Measurements from ENCODE around the gene GTPBP6.
A peak's percentile ranks its signal among the peaks of the same experiment; 100 is the strongest.
"Not testable (repeated sequence)": the region's sequence is repeated elsewhere in the genome, so short reads cannot be mapped to it uniquely, and the experiment has no call there.

GTPBP6 gene

GRCh38 chrX:330726-331150 lies 12.1 kb upstream of the GTPBP6 start:
- H2BK12ac ChIP-seq (ENCODE audit: low read length in 2 of 2): no peak overlapping the region
- no peak overlapping the region for H2BK120ac ChIP-seq (ENCODE audit: low read depth, low read length)
- H3K9me3 ChIP-seq (ENCODE audit: control insufficient read depth, low read length): no peaks in the 10 kb centered on the region
- peak overlapping the region; percentile 29 for H4K8ac ChIP-seq (ENCODE audit: low read length)
- H2BK5ac ChIP-seq (ENCODE audit: low read depth, low read length, poor library complexity, severe bottlenecking): no peak overlapping the region
- H3K27ac ChIP-seq (ENCODE audit: low read length, poor library complexity, severe bottlenecking): no peak overlapping the region
- H2AFZ ChIP-seq (ENCODE audit: low read depth, low read length): peak overlapping the region; percentile 29
- peaks cover 0 to 10% of the 10 kb centered on the region in 2 experiments for H3K27me3 ChIP-seq (ENCODE audit: control insufficient read depth in 1 of 2, insufficient read depth in 1 of 2, low read length in 2 of 2)
- H3K4me1 ChIP-seq (ENCODE audit: control insufficient read depth, insufficient read depth, low read depth, low read length): peaks cover 15% of the 10 kb centered on the region
- H2BK15ac ChIP-seq (ENCODE audit: low read depth, poor library complexity, severe bottlenecking): peak overlapping the region; percentile 29
- peak overlapping the region; percentile 48 for H4K91ac ChIP-seq (ENCODE audit: low read length)
- H3K18ac ChIP-seq (ENCODE audit: low read depth in 1 of 2, low read length in 2 of 2): peak overlapping the region; percentile 40 to 79
- no peak overlapping the region for H2AK5ac ChIP-seq (ENCODE audit: low read length, severe bottlenecking)
- peak overlapping the region in 1 of 2 experiments; percentile 78 for H3K4ac ChIP-seq (ENCODE audit: low read depth in 1 of 2, low read length in 2 of 2)
- no peak overlapping the region for H3K14ac ChIP-seq (ENCODE audit: low read length in 2 of 2)
- no peak overlapping the region for H3K23ac ChIP-seq (ENCODE audit: low read length in 2 of 2)
- H3K9ac ChIP-seq (ENCODE audit: low read length): no peak overlapping the region
- no peak for DNase-seq
- H3K36me3 ChIP-seq (ENCODE audit: control insufficient read depth in 1 of 2, insufficient read depth in 2 of 2, low read depth in 1 of 2, low read length in 2 of 2): peaks cover 0 to 33% of the 10 kb centered on the region in 2 experiments
- peaks cover 2% of the 10 kb centered on the region for H3K79me1 ChIP-seq (replicated peaks; ENCODE audit: low read length, poor library complexity, severe bottlenecking)
- no peak overlapping the region for H3K4me3 ChIP-seq (ENCODE audit: insufficient read depth in 1 of 2, low read depth in 1 of 2, low read length in 2 of 2)
- WGBS: 50% methylated on average over 23 of the region's 28 CpGs
- peak overlapping the region; percentile 77 for H3K4me2 ChIP-seq (ENCODE audit: low read length, poor library complexity, severe bottlenecking)

GRCh38 chrX:330141-330725 lies 11.6 kb upstream of the GTPBP6 start:
- not testable (repeated sequence) for H3K4ac ChIP-seq (ENCODE audit: low read depth in 1 of 2, low read length in 2 of 2); H3K79me1 ChIP-seq (replicated peaks; ENCODE audit: low read length, poor library complexity, severe bottlenecking); H2BK15ac ChIP-seq (ENCODE audit: low read depth, poor library complexity, severe bottlenecking); H2BK12ac ChIP-seq (ENCODE audit: low read length in 2 of 2); H3K9ac ChIP-seq (ENCODE audit: low read length); H3K9me3 ChIP-seq (ENCODE audit: control insufficient read depth, low read length); H2AK5ac ChIP-seq (ENCODE audit: low read length, severe bottlenecking); H3K27ac ChIP-seq (ENCODE audit: low read length, poor library complexity, severe bottlenecking); H3K23ac ChIP-seq (ENCODE audit: low read length in 2 of 2); H4K8ac ChIP-seq (ENCODE audit: low read length); H2AFZ ChIP-seq (ENCODE audit: low read depth, low read length); DNase-seq; H3K4me2 ChIP-seq (ENCODE audit: low read length, poor library complexity, severe bottlenecking); H3K27me3 ChIP-seq (ENCODE audit: control insufficient read depth in 1 of 2, insufficient read depth in 1 of 2, low read length in 2 of 2); H2BK120ac ChIP-seq (ENCODE audit: low read depth, low read length); H4K91ac ChIP-seq (ENCODE audit: low read length); H2BK5ac ChIP-seq (ENCODE audit: low read depth, low read length, poor library complexity, severe bottlenecking); H3K14ac ChIP-seq (ENCODE audit: low read length in 2 of 2); H3K4me3 ChIP-seq (ENCODE audit: insufficient read depth in 1 of 2, low read depth in 1 of 2, low read length in 2 of 2)
- WGBS: 89% methylated on average over 24 of the region's 29 CpGs
- peak overlapping the region in 1 of 2 experiments; percentile 14 for H3K18ac ChIP-seq (ENCODE audit: low read depth in 1 of 2, low read length in 2 of 2)
- peaks cover 0 to 28% of the 10 kb centered on the region in 2 experiments for H3K36me3 ChIP-seq (ENCODE audit: control insufficient read depth in 1 of 2, insufficient read depth in 2 of 2, low read depth in 1 of 2, low read length in 2 of 2)
- peaks cover 15% of the 10 kb centered on the region for H3K4me1 ChIP-seq (ENCODE audit: control insufficient read depth, insufficient read depth, low read depth, low read length)

- H3K9me3 ChIP-seq (ENCODE audit: control insufficient read depth, low read length): no peaks in the 10 kb centered on the region
- H2BK15ac ChIP-seq (ENCODE audit: low read depth, poor library complexity, severe bottlenecking): no peak overlapping the region
- no peak for DNase-seq
- no peaks in the 10 kb centered on the region for H3K79me1 ChIP-seq (replicated peaks; ENCODE audit: low read length, poor library complexity, severe bottlenecking)
- H3K4me2 ChIP-seq (ENCODE audit: low read length, poor library complexity, severe bottlenecking): no peak overlapping the region
- WGBS: 93% methylated on average over 17 of the region's 23 CpGs
- H3K4me1 ChIP-seq (ENCODE audit: control insufficient read depth, insufficient read depth, low read depth, low read length): peaks cover 15% of the 10 kb centered on the region
- no peak overlapping the region for H4K8ac ChIP-seq (ENCODE audit: low read length)
- no peak overlapping the region for H3K9ac ChIP-seq (ENCODE audit: low read length)
- no peak overlapping the region for H2AFZ ChIP-seq (ENCODE audit: low read depth, low read length)
- H2BK5ac ChIP-seq (ENCODE audit: low read depth, low read length, poor library complexity, severe bottlenecking): no peak overlapping the region
- no peak overlapping the region for H2BK12ac ChIP-seq (ENCODE audit: low read length in 2 of 2)
- H3K36me3 ChIP-seq (ENCODE audit: control insufficient read depth in 1 of 2, insufficient read depth in 2 of 2, low read depth in 1 of 2, low read length in 2 of 2): peaks cover 0 to 20% of the 10 kb centered on the region in 2 experiments
- H4K91ac ChIP-seq (ENCODE audit: low read length): no peak overlapping the region
- H3K23ac ChIP-seq (ENCODE audit: low read length in 2 of 2): no peak overlapping the region
- H2BK120ac ChIP-seq (ENCODE audit: low read depth, low read length): no peak overlapping the region
- H2AK5ac ChIP-seq (ENCODE audit: low read length, severe bottlenecking): no peak overlapping the region
- no peak overlapping the region for H3K4me3 ChIP-seq (ENCODE audit: insufficient read depth in 1 of 2, low read depth in 1 of 2, low read length in 2 of 2)
- H3K27me3 ChIP-seq (ENCODE audit: control insufficient read depth in 1 of 2, insufficient read depth in 1 of 2, low read length in 2 of 2): peaks cover 0 to 10% of the 10 kb centered on the region in 2 experiments
- H3K4ac ChIP-seq (ENCODE audit: low read depth in 1 of 2, low read length in 2 of 2): no peak overlapping the region
- no peak overlapping the region for H3K18ac ChIP-seq (ENCODE audit: low read depth in 1 of 2, low read length in 2 of 2)
- H3K14ac ChIP-seq (ENCODE audit: low read length in 2 of 2): no peak overlapping the region
- H3K27ac ChIP-seq (ENCODE audit: low read length, poor library complexity, severe bottlenecking): no peak overlapping the region
These were observed 10.8 kb upstream of the GTPBP6 start for GRCh38 chrX:329291-329910.

GRCh38 chrX:327660-328126 lies 9.1 kb upstream of the GTPBP6 start:
- Histone ChIP-seq H3K18ac (ENCODE audit: low read depth in 1 of 2, low read length in 2 of 2) (no peak overlapping the region), H2AK5ac (ENCODE audit: low read length, severe bottlenecking) (no peak overlapping the region), H3K79me1 (replicated peaks; ENCODE audit: low read length, poor library complexity, severe bottlenecking) (no peaks in the 10 kb centered on the region), H2AFZ (ENCODE audit: low read depth, low read length) (no peak overlapping the region), H3K9me3 (ENCODE audit: control insufficient read depth, low read length) (no peaks in the 10 kb centered on the region), H3K36me3 (ENCODE audit: control insufficient read depth in 1 of 2, insufficient read depth in 2 of 2, low read depth in 1 of 2, low read length in 2 of 2) (peaks cover 0 to 3% of the 10 kb centered on the region in 2 experiments), H3K4me2 (ENCODE audit: low read length, poor library complexity, severe bottlenecking) (no peak overlapping the region), H3K23ac (ENCODE audit: low read length in 2 of 2) (no peak overlapping the region), H2BK120ac (ENCODE audit: low read depth, low read length) (no peak overlapping the region), H3K9ac (ENCODE audit: low read length) (no peak overlapping the region), H3K27ac (ENCODE audit: low read length, poor library complexity, severe bottlenecking) (no peak overlapping the region), H3K4me3 (ENCODE audit: insufficient read depth in 1 of 2, low read depth in 1 of 2, low read length in 2 of 2) (no peak overlapping the region), H3K27me3 (ENCODE audit: control insufficient read depth in 1 of 2, insufficient read depth in 1 of 2, low read length in 2 of 2) (peaks cover 0 to 15% of the 10 kb centered on the region in 2 experiments), H2BK15ac (ENCODE audit: low read depth, poor library complexity, severe bottlenecking) (no peak overlapping the region), H4K91ac (ENCODE audit: low read length) (no peak overlapping the region), H3K4me1 (ENCODE audit: control insufficient read depth, insufficient read depth, low read depth, low read length) (peaks cover 19% of the 10 kb centered on the region), H4K8ac (ENCODE audit: low read length) (no peak overlapping the region), H3K14ac (ENCODE audit: low read length in 2 of 2) (no peak overlapping the region), H2BK12ac (ENCODE audit: low read length in 2 of 2) (no peak overlapping the region), H2BK5ac (ENCODE audit: low read depth, low read length, poor library complexity, severe bottlenecking) (no peak overlapping the region), H3K4ac (ENCODE audit: low read depth in 1 of 2, low read length in 2 of 2) (no peak overlapping the region)
- DNase-seq: no peak
- 93% methylated on average over 24 of the region's 33 CpGs for WGBS

Data from mesenchymal stem cell (in vitro differentiated cells and primary cell).